B cell (primary cell): ENCODE data around the gene JARID2. TPM values are rescaled to one million over a fixed set of nuclear protein-coding genes. Genes with fewer than 3 reads are reported as not detected.

Experiments used
- ATAC-seq: fragments of 200-7000 bp; cut with Tn5 transposase; one replicate; pipeline ENCODE4 v1.10.0; 2021; ENCODE audit warnings: low read depth, mild to moderate bottlenecking, moderate number of reproducible peaks, moderate library complexity
- CTCF ChIA-PET: fragments of 350-600 bp; sonication (Branson Sonifier 250); formaldehyde crosslinking; loops from one replicate; lab custom pipeline; 2021; ENCODE audit warnings: antibody characterized with exemption, inconsistent platforms; lab: Charles Lee
- POLR2A ChIA-PET: fragments of 350-600 bp; sonication (Branson Sonifier 250); formaldehyde crosslinking; loops from one replicate; lab custom pipeline; 2021; ENCODE audit warnings: antibody characterized with exemption; lab: Charles Lee
- DNase-seq: peaks from one replicate; pipeline ENCODE4 v3.0.0; 2013
- H2AFZ ChIP-seq: 2 replicates; pipeline ENCODE4 v1.6.1; 2012; ENCODE audit warnings: mild to moderate bottlenecking, low read depth, low read length; ENCODE audit not compliant: insufficient read depth, poor library complexity, severe bottlenecking
- H3K27ac ChIP-seq, 2 donors: 1 replicate in 1 of 2; 2 replicates in 1 of 2; pipeline ENCODE4 v1.5.1; 2012 to 2013; ENCODE audit warnings: low read length in 2 of 2, mild to moderate bottlenecking in 2 of 2, moderate library complexity in 1 of 2
- H3K27me3 ChIP-seq, 4 experiments: fragments of 200-600 bp in 1 of 4; sonication (generic) in 1 of 4; replicated peaks in 1 of 4; 1 replicate in 2 of 4; 2 replicates in 2 of 4; pipeline versions ENCODE4 v1.6.1 to v1.7.0; 2013 to 2016; ENCODE audit warnings: low read length in 3 of 4, mild to moderate bottlenecking in 2 of 4, mixed read lengths in 1 of 4, moderate library complexity in 1 of 4; ENCODE audit not compliant: insufficient read depth in 4 of 4, control insufficient read depth in 3 of 4; ENCODE audit errors: control extremely low read depth in 1 of 4
- H3K36me3 ChIP-seq, 2 experiments: replicated peaks in 1 of 2; 1 replicate in 1 of 2; 2 replicates in 1 of 2; pipeline versions ENCODE4 v1.6.1 to v1.7.1; 2013; ENCODE audit warnings: low read length in 1 of 2; ENCODE audit not compliant: insufficient read depth in 2 of 2, control insufficient read depth in 1 of 2; ENCODE audit errors: control extremely low read depth in 1 of 2, extremely low read depth in 1 of 2
- H3K4me1 ChIP-seq, 2 donors: fragments of 200-600 bp in 1 of 2; sonication (generic) in 1 of 2; 1 replicate in 1 of 2; 2 replicates in 1 of 2; pipeline versions ENCODE4 v1.5.1 to v1.6.1; 2013 to 2017; ENCODE audit warnings: low read length in 2 of 2; ENCODE audit not compliant: control insufficient read depth in 2 of 2, insufficient read depth in 2 of 2
- H3K4me2 ChIP-seq: replicated peaks from 2 replicates; pipeline ENCODE3; 2012; ENCODE audit warnings: mild to moderate bottlenecking, low read depth, low read length; ENCODE audit not compliant: poor library complexity, severe bottlenecking
- H3K4me3 ChIP-seq, 5 experiments: fragments of 200-600 bp in 1 of 5; sonication (generic) in 1 of 5; 1 replicate in 3 of 5; 2 replicates in 2 of 5; pipeline versions ENCODE4 v1.5.1 to v1.7.0; 2011 to 2016; ENCODE audit warnings: low read length in 4 of 5, mild to moderate bottlenecking in 4 of 5, low read depth in 2 of 5, control low read depth in 1 of 5, moderate library complexity in 1 of 5; ENCODE audit not compliant: insufficient read depth in 1 of 5; ENCODE audit errors: control extremely low read depth in 1 of 5, extremely low read depth in 1 of 5
- H3K79me2 ChIP-seq: fragments of 200-600 bp; sonication (generic); one replicate; pipeline ENCODE4 v1.6.0; 2016; ENCODE audit warnings: low read length; ENCODE audit not compliant: control insufficient read depth, insufficient read depth
- H3K9ac ChIP-seq: fragments of 200-600 bp; sonication (generic); 2 replicates; pipeline ENCODE4 v1.6.1; 2017; ENCODE audit warnings: mild to moderate bottlenecking, low read length, moderate library complexity
- H3K9me3 ChIP-seq, 3 donors: one replicate each; pipeline versions ENCODE4 v1.6.1 to v1.7.1; 2013; ENCODE audit warnings: low read length in 2 of 3; ENCODE audit not compliant: control insufficient read depth in 2 of 3, insufficient read depth in 1 of 3; ENCODE audit errors: control extremely low read depth in 1 of 3
- H4K20me1 ChIP-seq: 2 replicates; pipeline ENCODE4 v1.6.0; 2012; ENCODE audit warnings: mild to moderate bottlenecking, low read length; ENCODE audit not compliant: insufficient read depth, control insufficient read depth, poor library complexity, severe bottlenecking
- H3K27ac Mint-ChIP-seq: one replicate; pipeline ENCODE4 v1.8.0; 2021; ENCODE audit warnings: mixed read lengths
- H3K27me3 Mint-ChIP-seq: one replicate; pipeline ENCODE4 v1.8.0; 2021; ENCODE audit warnings: mixed read lengths
- H3K4me1 Mint-ChIP-seq: one replicate; pipeline ENCODE4 v1.8.0; 2021; ENCODE audit warnings: mixed read lengths
- H3K4me3 Mint-ChIP-seq: one replicate; pipeline ENCODE4 v1.8.0; 2021; ENCODE audit warnings: mixed read lengths
- H3K9me3 Mint-ChIP-seq: one replicate; pipeline ENCODE4 v1.8.0; 2022; ENCODE audit warnings: mixed read lengths; ENCODE audit not compliant: insufficient read depth
- CTCF ChIP-seq: fragments of 200-600 bp; IDR thresholded peaks from one replicate; pipeline ENCODE4 v1.8.0; 2022; ENCODE audit warnings: antibody characterized with exemption, mild to moderate bottlenecking
- EZH2 ChIP-seq: IDR thresholded peaks from 2 replicates; pipeline ENCODE4 v1.6.1; 2012; ENCODE audit warnings: borderline replicate concordance, low read depth, mild to moderate bottlenecking, moderate library complexity, low read length; ENCODE audit not compliant: insufficient read depth, poor library complexity, severe bottlenecking
- WGBS: methylation state at CpG from one replicate; pipeline ENCODE4 v1.1.5; 2013; ENCODE audit warnings: missing lambda C conversion rate; ENCODE audit not compliant: insufficient coverage; 5-methylcytosine and 5-hydroxymethylcytosine counted together
- intact Hi-C: fragments of 100-400 bp; cut with micrococcal nuclease; formaldehyde crosslinking; loops from one replicate; pipeline ENCODE4 v1.10.0; 2022
- polyA plus RNA-seq: library from polyadenylated mRNA; depleted of rRNA; stranded (reverse); fragments of >200 nt; gene quantifications from 2 replicates; pipeline ENCODE4 v1.2.3, GENCODE V29; 2012
- total RNA-seq, 2 donors: library from RNA; stranded (reverse); fragments of 120-200 nt in 1 of 2; gene quantifications; 1 replicate in 1 of 2; 2 replicates in 1 of 2; pipeline versions ENCODE4 v1.2.3 to v1.2.4, GENCODE V29; 2013 to 2022

JARID2 gene
- total and polyA plus RNA-seq, 2 donors (not counting 1 experiment from before 2014, with no cell fraction given) = 11.0 to 58.1 TPM

- Histone ChIP-seq H3K36me3 (peaks cover 9% of the 10 kb centered on the region in 2 experiments), H3K4me3 (no peak overlapping the region), H3K9me3 (no peaks in the 10 kb centered on the region), H3K4me2 (no peak overlapping the region), H3K79me2 (peaks cover 100% of the 10 kb centered on the region), H2AFZ (no peak overlapping the region), H4K20me1 (peaks cover 77% of the 10 kb centered on the region), H3K9ac (no peak overlapping the region), H3K27me3 (no peaks in the 10 kb centered on the region), H3K27ac (no peak overlapping the region), H3K4me1 (peaks cover 11 to 21% of the 10 kb centered on the region in 2 donors)
- WGBS = 20% methylated on average over 1 of the region's 4 CpGs
- no peaks in the 10 kb centered on the region for H3K27me3 Mint-ChIP-seq
- H3K4me3 Mint-ChIP-seq = no peak overlapping the region
- POLR2A ChIA-PET = interaction anchor here (1.2 kb wide), 1 partner anchor 14 kb away, joined by 3 read pairs; no protein-coding TSS in a partner anchor
- CTCF ChIA-PET = interaction anchor here (1.0 kb wide), 1 partner anchor 97 kb away, joined by 3 read pairs; no protein-coding TSS in a partner anchor
- no peaks in the 10 kb centered on the region for H3K9me3 Mint-ChIP-seq
- no peak for ATAC-seq
- H3K4me1 Mint-ChIP-seq = peaks cover 62% of the 10 kb centered on the region
- intact Hi-C loops = no loop called here
- DNase-seq = no peak
- no peak for TF ChIP-seq EZH2
- H3K27ac Mint-ChIP-seq = no peak overlapping the region
Observed at GRCh38 chr6:15352220-15352619, 106.4 kb downstream of the JARID2 start.

DNA sequence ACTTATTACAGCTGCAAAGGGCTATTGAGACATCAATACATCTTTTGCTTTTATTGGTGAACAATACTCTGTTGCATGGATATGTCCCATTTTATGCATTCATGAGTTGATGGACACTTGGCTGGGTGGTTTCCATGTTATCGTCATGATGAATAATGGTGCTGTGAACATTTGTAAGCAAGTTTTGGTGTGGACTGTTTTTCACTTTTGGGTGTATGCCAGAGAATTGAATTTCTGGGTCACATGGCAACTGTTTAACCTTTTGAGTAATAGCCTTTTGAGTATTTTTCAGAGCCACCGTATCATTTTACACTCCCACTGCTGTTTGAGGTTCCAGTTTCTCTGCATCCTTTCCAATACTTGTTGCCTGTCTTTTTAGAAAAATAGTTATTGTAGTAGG, 107.0 kb downstream of the JARID2 start:
- ChIA-PET POLR2A (no interaction called here), CTCF (no interaction called here)
- ATAC-seq (no peak), DNase-seq (no peak)
- Histone ChIP-seq H3K36me3 (peaks cover 9% of the 10 kb centered on the region in 2 experiments), H3K4me2 (no peak overlapping the region), H3K9me3 (no peaks in the 10 kb centered on the region), H3K79me2 (peaks cover 100% of the 10 kb centered on the region), H3K9ac (no peak overlapping the region), H3K27ac (no peak overlapping the region), H2AFZ (no peak overlapping the region), H3K4me1 (peaks cover 11 to 23% of the 10 kb centered on the region in 2 donors), H3K27me3 (no peaks in the 10 kb centered on the region), H4K20me1 (peaks cover 79% of the 10 kb centered on the region), H3K4me3 (no peak overlapping the region)
- Mint-ChIP-seq H3K4me3 (no peak overlapping the region), H3K27ac (no peak overlapping the region), H3K27me3 (no peaks in the 10 kb centered on the region), H3K9me3 (no peaks in the 10 kb centered on the region), H3K4me1 (peaks cover 64% of the 10 kb centered on the region)
- TF ChIP-seq CTCF (no peak), EZH2 (no peak)
- intact Hi-C loops = no loop called here
- 80% methylated on average over 1 of the region's 2 CpGs for WGBS
